Measurements from ENCODE around the gene AURKA.

The AURKA gene

GRCh38 chr20:56392132-56392880, at the start of gene AURKA, which contains the start of gene CSTF1:
TSS of gene AURKA (minus strand) at chr20:56392215. CDS start at chr20:56388197, 4,018 bp downstream.
TSS of gene CSTF1 (plus strand) at chr20:56392645. CDS start at chr20:56395553, 2,908 bp downstream.
- Mint-ChIP-seq H3K9me3 (no peaks in the 10 kb centered on the region), H3K4me3 (no peak within 1 kb of the TSS), H3K4me1 (peaks cover 43% of the 10 kb centered on the region), H3K36me3 (peaks cover 42% of the 10 kb centered on the region), H3K27ac (no peak within 1 kb of the TSS)
- DNase-seq (ENCODE audit: low spot score in 2 of 2) (peak; percentile 93 to 99), ATAC-seq (peak; percentile 95)

- Mint-ChIP-seq H3K4me1 (peaks cover 64% of the 10 kb centered on the region), H3K36me3 (peaks cover 28% of the 10 kb centered on the region), H3K4me3 (peak overlapping the region; percentile 51), H3K9me3 (no peaks in the 10 kb centered on the region), H3K27ac (peak overlapping the region; percentile 87)
- DNase-seq (ENCODE audit: low spot score in 2 of 2) (peak; percentile 32 to 75), ATAC-seq (peak; percentile 75)
Observed at GRCh38 chr20:56440346-56441007, 48.5 kb upstream of the AURKA start.

GRCh38 chr20:56439771-56440291, 47.8 kb upstream of the AURKA start:
- ATAC-seq (peak; percentile 59), DNase-seq (ENCODE audit: low spot score in 2 of 2) (no peak)
- H3K9me3 Mint-ChIP-seq, result no peaks in the 10 kb centered on the region
- peaks cover 59% of the 10 kb centered on the region for H3K4me1 Mint-ChIP-seq
- H3K27ac Mint-ChIP-seq, result peak overlapping the region; percentile 87
- H3K36me3 Mint-ChIP-seq, result peaks cover 22% of the 10 kb centered on the region
- peak overlapping the region; percentile 51 for H3K4me3 Mint-ChIP-seq

GRCh38 chr20:56438284-56438683, 46.3 kb upstream of the AURKA start:
- Mint-ChIP-seq H3K4me3 (peak overlapping the region; percentile 21), H3K36me3 (peaks cover 12% of the 10 kb centered on the region), H3K4me1 (peaks cover 68% of the 10 kb centered on the region), H3K27ac (peak overlapping the region; percentile 52), H3K9me3 (no peaks in the 10 kb centered on the region)
- ATAC-seq (no peak), DNase-seq (ENCODE audit: low spot score in 2 of 2) (no peak)

- Mint-ChIP-seq H3K36me3 (peaks cover 17% of the 10 kb centered on the region), H3K27ac (peak overlapping the region; percentile 52), H3K4me3 (no peak overlapping the region), H3K4me1 (peaks cover 68% of the 10 kb centered on the region), H3K9me3 (no peaks in the 10 kb centered on the region)
- no peak for DNase-seq (ENCODE audit: low spot score in 2 of 2)
- ATAC-seq, result no peak
Observed at GRCh38 chr20:56437196-56437960, 45.4 kb upstream of the AURKA start.

GRCh38 chr20:56433880-56434255, 41.9 kb upstream of the AURKA start:
- DNase-seq (ENCODE audit: low spot score in 2 of 2), result no peak
- peaks cover 63% of the 10 kb centered on the region for H3K4me1 Mint-ChIP-seq
- H3K36me3 Mint-ChIP-seq, result peaks cover 16% of the 10 kb centered on the region
- no peaks in the 10 kb centered on the region for H3K9me3 Mint-ChIP-seq
- peak overlapping the region; percentile 91 for H3K27ac Mint-ChIP-seq
- peak; percentile 88 for ATAC-seq
- H3K4me3 Mint-ChIP-seq, result peak overlapping the region; percentile 41

GRCh38 chr20:56433221-56433879, 41.3 kb upstream of the AURKA start:
- peaks cover 63% of the 10 kb centered on the region for H3K4me1 Mint-ChIP-seq
- H3K9me3 Mint-ChIP-seq, result no peaks in the 10 kb centered on the region
- peak; percentile 54 for ATAC-seq
- H3K4me3 Mint-ChIP-seq, result peak overlapping the region; percentile 41
- H3K27ac Mint-ChIP-seq, result peak overlapping the region; percentile 91
- no peak for DNase-seq (ENCODE audit: low spot score in 2 of 2)
- H3K36me3 Mint-ChIP-seq, result peaks cover 16% of the 10 kb centered on the region

- Mint-ChIP-seq H3K27ac (no peak overlapping the region), H3K4me3 (no peak overlapping the region), H3K36me3 (peaks cover 9% of the 10 kb centered on the region), H3K9me3 (no peaks in the 10 kb centered on the region), H3K4me1 (peaks cover 59% of the 10 kb centered on the region)
- DNase-seq (ENCODE audit: low spot score in 2 of 2) (no peak), ATAC-seq (no peak)
Observed at GRCh38 chr20:56431471-56431870, 39.5 kb upstream of the AURKA start.

- Mint-ChIP-seq H3K9me3 (no peaks in the 10 kb centered on the region), H3K4me3 (no peak overlapping the region), H3K36me3 (peaks cover 11% of the 10 kb centered on the region), H3K27ac (no peak overlapping the region), H3K4me1 (peaks cover 64% of the 10 kb centered on the region)
- ATAC-seq (no peak), DNase-seq (ENCODE audit: low spot score in 2 of 2) (no peak)
Observed at GRCh38 chr20:56430957-56431356, 38.9 kb upstream of the AURKA start.

- DNase-seq (ENCODE audit: low spot score in 2 of 2) (no peak), ATAC-seq (no peak)
- peak overlapping the region; percentile 90 for H3K27ac Mint-ChIP-seq
- H3K9me3 Mint-ChIP-seq, result no peaks in the 10 kb centered on the region
- peaks cover 66% of the 10 kb centered on the region for H3K4me1 Mint-ChIP-seq
- peak overlapping the region; percentile 54 for H3K4me3 Mint-ChIP-seq
- H3K36me3 Mint-ChIP-seq, result peaks cover 15% of the 10 kb centered on the region
Observed at GRCh38 chr20:56430461-56430860, 38.4 kb upstream of the AURKA start.

- Mint-ChIP-seq H3K36me3 (peaks cover 15% of the 10 kb centered on the region), H3K4me3 (peak overlapping the region; percentile 54), H3K4me1 (peaks cover 66% of the 10 kb centered on the region), H3K27ac (peak overlapping the region; percentile 90), H3K9me3 (no peaks in the 10 kb centered on the region)
- ATAC-seq (no peak), DNase-seq (ENCODE audit: low spot score in 2 of 2) (no peak)
Observed at GRCh38 chr20:56429941-56430340, 37.9 kb upstream of the AURKA start.

- H3K4me1 Mint-ChIP-seq, result peaks cover 66% of the 10 kb centered on the region
Observed at GRCh38 chr20:56429502-56429901, 37.5 kb upstream of the AURKA start.

GRCh38 chr20:56428881-56429280, 36.9 kb upstream of the AURKA start:
- Mint-ChIP-seq H3K9me3 (no peaks in the 10 kb centered on the region), H3K4me1 (peaks cover 62% of the 10 kb centered on the region), H3K4me3 (peak overlapping the region; percentile 54), H3K27ac (peak overlapping the region; percentile 90), H3K36me3 (peaks cover 15% of the 10 kb centered on the region)
- no peak for DNase-seq (ENCODE audit: low spot score in 2 of 2)
- ATAC-seq, result no peak

More at GRCh38 chr20:56429502-56429901, 37.5 kb upstream of the AURKA start:
- peak overlapping the region; percentile 90 for H3K27ac Mint-ChIP-seq
- peak overlapping the region; percentile 54 for H3K4me3 Mint-ChIP-seq
- DNase-seq (ENCODE audit: low spot score in 2 of 2), result no peak
- H3K9me3 Mint-ChIP-seq, result no peaks in the 10 kb centered on the region
- H3K36me3 Mint-ChIP-seq, result peaks cover 15% of the 10 kb centered on the region
- ATAC-seq, result peak; percentile 78

GRCh38 chr20:56428410-56428809, 36.4 kb upstream of the AURKA start:
- ATAC-seq (no peak), DNase-seq (ENCODE audit: low spot score in 2 of 2) (no peak)
- no peaks in the 10 kb centered on the region for H3K9me3 Mint-ChIP-seq
- peaks cover 15% of the 10 kb centered on the region for H3K36me3 Mint-ChIP-seq
- H3K27ac Mint-ChIP-seq, result peak overlapping the region; percentile 90
- peaks cover 57% of the 10 kb centered on the region for H3K4me1 Mint-ChIP-seq
- H3K4me3 Mint-ChIP-seq, result peak overlapping the region; percentile 54
